AG10803 (cell line): ENCODE measurements around the gene MIF4GD.
"Not testable (repeated sequence)": the region's sequence is repeated elsewhere in the genome, so short reads cannot be mapped to it uniquely, and the experiment has no call there.

ENCODE experiments used
- DNase-seq: peaks from one replicate; pipeline ENCODE4 v3.0.0; 2010; ENCODE audit warnings: low read depth
- H3K4me3 ChIP-seq: 2 replicates; pipeline ENCODE4 v1.5.1; 2011; ENCODE audit warnings: mild to moderate bottlenecking, low read length, control low read depth
- CTCF ChIP-seq: conservative IDR thresholded peaks from 2 replicates; pipeline ENCODE4 v1.5.1; 2011; ENCODE audit warnings: mild to moderate bottlenecking, low read length, control low read depth, inconsistent platforms

Gene MIF4GD

GRCh38 chr17:75300280-75300679 is 29.2 kb upstream of the MIF4GD start:
- H3K4me3 ChIP-seq, result no peak overlapping the region
- no peak for TF ChIP-seq CTCF
- no peak for DNase-seq

GRCh38 chr17:75295201-75296158 is 24.4 kb upstream of the MIF4GD start:
- DNase-seq, result no peak
- H3K4me3 ChIP-seq, result no peak overlapping the region
- TF ChIP-seq CTCF, result no peak

- not testable (repeated sequence) for DNase-seq, H3K4me3 ChIP-seq
Observed at GRCh38 chr17:75292810-75293448, 21.9 kb upstream of the MIF4GD start.

- DNase-seq, result peak; percentile 63
- peak overlapping the region; percentile 93 for H3K4me3 ChIP-seq
- TF ChIP-seq CTCF, result peak; percentile 46
Observed at GRCh38 chr17:75289832-75290337, 18.9 kb upstream of the MIF4GD start.

GRCh38 chr17:75289115-75289831 is 18.2 kb upstream of the MIF4GD start, which contains the start of gene SLC25A19:
TSS of gene SLC25A19 (minus strand) at chr17:75289433. CDS start at chr17:75286764, 2,669 bp downstream.
- peak; percentile 25; the same call in 1 of the 2 replicates for TF ChIP-seq CTCF
- DNase-seq, result peak; percentile 99
- H3K4me3 ChIP-seq, result peak within 1 kb of the TSS; percentile 93

- no peak for DNase-seq
- TF ChIP-seq CTCF, result no peak
- peak overlapping the region; percentile 93 for H3K4me3 ChIP-seq
Observed at GRCh38 chr17:75288770-75289114, 17.7 kb upstream of the MIF4GD start.

- no peak for DNase-seq
- TF ChIP-seq CTCF, result no peak
- peak overlapping the region; percentile 93 for H3K4me3 ChIP-seq
Observed at GRCh38 chr17:75288359-75288758, 17.3 kb upstream of the MIF4GD start.
